Caco-2 (cell line): Measurements from ENCODE around the gene FRA10AC1. TPM values are rescaled to one million over a fixed set of nuclear protein-coding genes. Genes with fewer than 3 reads are reported as not detected.

ENCODE experiments used
- BruUV-seq: library from RNA; stranded (reverse); fragments of 400-500 nt; replicated peaks from 2 replicates; lab custom pipeline; 2021; lab: Mats Ljungman, UMichigan
- CTCF ChIA-PET: fragments of 300-600 bp; sonication (Branson Sonifier 250); formaldehyde crosslinking; loops from one replicate; lab custom pipeline; 2022; ENCODE audit warnings: antibody characterized with exemption; lab: Charles Lee
- POLR2A ChIA-PET: fragments of 300-600 bp; sonication (Branson Sonifier 250); formaldehyde crosslinking; loops from one replicate; lab custom pipeline; 2022; ENCODE audit warnings: antibody characterized with exemption; lab: Charles Lee
- DNase-seq, 2 experiments: peaks; one replicate each; pipeline versions ENCODE4 v3.0.0 to v3.0.0-alpha.2; 2020 to 2022
- H3K27me3 ChIP-seq: replicated peaks from 2 replicates; pipeline ENCODE4 v1.6.0; 2011; ENCODE audit warnings: low read length; ENCODE audit not compliant: control insufficient read depth, insufficient read depth
- H3K36me3 ChIP-seq: 2 replicates; pipeline ENCODE4 v1.5.1; 2011; ENCODE audit warnings: low read length; ENCODE audit not compliant: control insufficient read depth, insufficient read depth
- H3K4me1 ChIP-seq: fragments of 250-450 bp; sonication (Bioruptor Pico); 2 replicates; pipeline ENCODE4 v1.5.1; 2020; ENCODE audit warnings: mild to moderate bottlenecking
- H3K4me3 ChIP-seq: 2 replicates; pipeline ENCODE4 v1.5.1; 2011; ENCODE audit warnings: low read depth, mild to moderate bottlenecking, control low read depth, low read length
- H3K9me3 ChIP-seq: fragments of 250-450 bp; sonication (Bioruptor Pico); 2 replicates; pipeline ENCODE4 v1.5.1; 2020; ENCODE audit warnings: mild to moderate bottlenecking, moderate library complexity
- H3K27ac Mint-ChIP-seq: one replicate; pipeline ENCODE4 v1.8.0; 2022; ENCODE audit warnings: mixed read lengths; ENCODE audit not compliant: unreplicated experiment
- H3K27me3 Mint-ChIP-seq: one replicate; pipeline ENCODE4 v1.8.0; 2022; ENCODE audit warnings: mixed read lengths; ENCODE audit not compliant: insufficient read depth, unreplicated experiment
- H3K36me3 Mint-ChIP-seq: one replicate; pipeline ENCODE4 v1.8.0; 2022; ENCODE audit warnings: mild to moderate bottlenecking, mixed read lengths; ENCODE audit not compliant: insufficient read depth, unreplicated experiment
- H3K4me1 Mint-ChIP-seq: one replicate; pipeline ENCODE4 v1.8.0; 2022; ENCODE audit warnings: low read depth, mixed read lengths; ENCODE audit not compliant: unreplicated experiment
- H3K4me3 Mint-ChIP-seq: one replicate; pipeline ENCODE4 v1.8.0; 2022; ENCODE audit warnings: mild to moderate bottlenecking, moderate library complexity, mixed read lengths; ENCODE audit not compliant: unreplicated experiment
- H3K9me3 Mint-ChIP-seq: one replicate; pipeline ENCODE4 v1.8.0; 2022; ENCODE audit warnings: mixed read lengths; ENCODE audit not compliant: unreplicated experiment
- intact Hi-C: fragments of 100-400 bp; cut with micrococcal nuclease; formaldehyde crosslinking; loops from one replicate; pipeline ENCODE4 v1.10.0; 2022; ENCODE audit not compliant: unreplicated experiment
- total RNA-seq: library from RNA; stranded (reverse); gene quantifications from 2 replicates; pipeline ENCODE4 v1.2.3, GENCODE V29; 2022
- TF ChIP-seq, protein P1 (sequence below), 2 experiments: fragments of 200-600 bp in 1 of 2; IDR thresholded peaks; 1 replicate in 1 of 2; 2 replicates in 1 of 2; pipeline versions ENCODE4 v1.5.1 to v1.8.0; 2011 to 2022; ENCODE audit warnings: antibody characterized with exemption in 1 of 2, control low read depth in 1 of 2, inconsistent platforms in 1 of 2, low read depth in 1 of 2, low read length in 1 of 2, mild to moderate bottlenecking in 1 of 2, moderate library complexity in 1 of 2; ENCODE audit not compliant: insufficient read depth in 1 of 2, severe bottlenecking in 1 of 2, unreplicated experiment in 1 of 2

Gene FRA10AC1
- total RNA-seq, 1 experiment from 2014 or later, result 12.5 TPM

- Mint-ChIP-seq H3K4me1 (peaks cover 11% of the 10 kb centered on the region), H3K36me3 (no peaks in the 10 kb centered on the region), H3K4me3 (no peak overlapping the region), H3K27me3 (peaks cover 6% of the 10 kb centered on the region), H3K27ac (no peak overlapping the region), H3K9me3 (no peaks in the 10 kb centered on the region)
- no peaks in the 10 kb centered on the region for H3K27me3 ChIP-seq
- ChIA-PET POLR2A (no interaction called here), CTCF (interaction anchor here (0.6 kb wide), 1 partner anchor 19 kb away, joined by 3 read pairs; no protein-coding TSS in a partner anchor)
- BruUV-seq, result no TSS peak
- no peaks in the 10 kb centered on the region for H3K36me3 ChIP-seq
- no peaks in the 10 kb centered on the region for H3K9me3 ChIP-seq
- intact Hi-C loops, result no loop called here
- no peak overlapping the region for H3K4me3 ChIP-seq
- DNase-seq, result no peak
- TF ChIP-seq, protein P1, sequence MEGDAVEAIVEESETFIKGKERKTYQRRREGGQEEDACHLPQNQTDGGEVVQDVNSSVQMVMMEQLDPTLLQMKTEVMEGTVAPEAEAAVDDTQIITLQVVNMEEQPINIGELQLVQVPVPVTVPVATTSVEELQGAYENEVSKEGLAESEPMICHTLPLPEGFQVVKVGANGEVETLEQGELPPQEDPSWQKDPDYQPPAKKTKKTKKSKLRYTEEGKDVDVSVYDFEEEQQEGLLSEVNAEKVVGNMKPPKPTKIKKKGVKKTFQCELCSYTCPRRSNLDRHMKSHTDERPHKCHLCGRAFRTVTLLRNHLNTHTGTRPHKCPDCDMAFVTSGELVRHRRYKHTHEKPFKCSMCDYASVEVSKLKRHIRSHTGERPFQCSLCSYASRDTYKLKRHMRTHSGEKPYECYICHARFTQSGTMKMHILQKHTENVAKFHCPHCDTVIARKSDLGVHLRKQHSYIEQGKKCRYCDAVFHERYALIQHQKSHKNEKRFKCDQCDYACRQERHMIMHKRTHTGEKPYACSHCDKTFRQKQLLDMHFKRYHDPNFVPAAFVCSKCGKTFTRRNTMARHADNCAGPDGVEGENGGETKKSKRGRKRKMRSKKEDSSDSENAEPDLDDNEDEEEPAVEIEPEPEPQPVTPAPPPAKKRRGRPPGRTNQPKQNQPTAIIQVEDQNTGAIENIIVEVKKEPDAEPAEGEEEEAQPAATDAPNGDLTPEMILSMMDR (IDR thresholded peaks at IDR 0.05; ENCODE audit: insufficient read depth in 1 of 2, low read depth in 1 of 2, low read length in 1 of 2, severe bottlenecking in 1 of 2, unreplicated experiment in 1 of 2), result no peak
- peaks cover 14% of the 10 kb centered on the region for H3K4me1 ChIP-seq
Observed at GRCh38 chr10:93726024-93726423, 23.6 kb upstream of the FRA10AC1 start.

DNA sequence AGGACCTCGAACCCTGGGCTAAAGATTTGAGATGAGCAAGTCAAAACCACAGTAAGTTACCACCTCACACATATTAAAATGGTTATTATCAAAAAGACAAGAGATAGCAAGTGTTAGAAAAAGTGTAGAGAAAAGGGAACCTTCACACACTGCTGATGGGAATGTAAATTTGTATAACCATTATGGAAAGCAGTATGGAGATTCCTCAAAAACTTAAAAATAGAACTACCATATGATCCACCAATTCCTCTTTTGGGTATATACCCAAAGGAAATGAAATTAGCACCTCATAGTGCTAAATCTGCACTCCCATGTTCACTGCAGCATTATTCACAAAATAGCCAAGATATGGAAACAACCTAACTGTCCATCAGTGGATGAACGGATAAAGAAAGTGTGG is 20.8 kb upstream of the FRA10AC1 start:
- no peak overlapping the region for H3K4me3 ChIP-seq

DNA sequence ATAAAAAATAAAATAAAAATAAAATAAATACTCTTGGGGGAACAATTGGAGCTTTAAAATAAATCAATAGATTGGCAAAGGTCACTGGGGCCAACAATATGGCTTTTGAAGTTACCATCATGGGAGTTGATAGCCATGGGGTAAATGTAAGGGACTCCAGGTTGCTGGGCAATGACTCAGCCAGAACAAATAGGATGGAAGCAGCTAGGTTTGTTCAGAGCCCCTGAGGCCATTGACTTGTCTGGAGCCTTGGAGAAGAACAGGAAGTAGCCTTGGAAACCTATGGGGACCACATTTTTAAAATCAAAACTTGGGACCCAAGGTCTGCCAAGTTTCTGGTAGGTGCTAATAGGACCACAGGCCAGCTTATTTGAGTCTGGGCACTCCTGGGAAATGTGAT is 20.2 kb upstream of the FRA10AC1 start:
- H3K27me3 Mint-ChIP-seq, result peaks cover 12% of the 10 kb centered on the region

More for the DNA sequence above, 20.8 kb upstream of the FRA10AC1 start:
- no peaks in the 10 kb centered on the region for H3K36me3 ChIP-seq
- H3K4me1 ChIP-seq, result 0 out of 2 replicates have a peak, but pooled peaks cover 4% of the 10 kb centered on the region
- intact Hi-C loops, result no loop called here
- no peaks in the 10 kb centered on the region for H3K4me1 Mint-ChIP-seq
- TF ChIP-seq, protein P1 (IDR thresholded peaks at IDR 0.05; ENCODE audit: insufficient read depth in 1 of 2, low read depth in 1 of 2, low read length in 1 of 2, severe bottlenecking in 1 of 2, unreplicated experiment in 1 of 2), result no peak
- H3K27ac Mint-ChIP-seq, result no peak overlapping the region
- no peaks in the 10 kb centered on the region for H3K9me3 Mint-ChIP-seq
- H3K4me3 Mint-ChIP-seq, result no peak overlapping the region
- H3K9me3 ChIP-seq, result no peaks in the 10 kb centered on the region
- no peak for DNase-seq
- no peaks in the 10 kb centered on the region for H3K36me3 Mint-ChIP-seq
- POLR2A ChIA-PET, result no interaction called here
- no TSS peak for BruUV-seq
- H3K27me3 Mint-ChIP-seq, result peaks cover 11% of the 10 kb centered on the region
- H3K27me3 ChIP-seq, result no peaks in the 10 kb centered on the region
- CTCF ChIA-PET, result no interaction called here

More for the DNA sequence above, 20.2 kb upstream of the FRA10AC1 start:
- Mint-ChIP-seq H3K27ac (no peak overlapping the region), H3K4me1 (no peaks in the 10 kb centered on the region), H3K9me3 (no peaks in the 10 kb centered on the region), H3K36me3 (no peaks in the 10 kb centered on the region), H3K4me3 (no peak overlapping the region)
- ChIA-PET CTCF (no interaction called here), POLR2A (no interaction called here)
- no peak for DNase-seq
- Histone ChIP-seq H3K4me1 (0 out of 2 replicates have a peak, but pooled peaks cover 4% of the 10 kb centered on the region), H3K27me3 (no peaks in the 10 kb centered on the region), H3K9me3 (no peaks in the 10 kb centered on the region), H3K36me3 (no peaks in the 10 kb centered on the region), H3K4me3 (no peak overlapping the region)
- no TSS peak for BruUV-seq
- TF ChIP-seq, protein P1 (IDR thresholded peaks at IDR 0.05; ENCODE audit: insufficient read depth in 1 of 2, low read depth in 1 of 2, low read length in 1 of 2, severe bottlenecking in 1 of 2, unreplicated experiment in 1 of 2), result no peak
- intact Hi-C loops, result no loop called here
